Endothelial cell of umbilical vein (primary cell): ENCODE results near the gene TNKS2. TPM values are rescaled to one million over a fixed set of nuclear protein-coding genes. Genes with fewer than 3 reads are reported as not detected.

Experiments used
- BruUV-seq: library from RNA; stranded (reverse); fragments of 400-500 nt; replicated peaks from 2 replicates; lab custom pipeline; 2021; lab: Mats Ljungman, UMichigan
- CTCF ChIA-PET: fragments of 300-600, 350-600 bp; sonication (Branson Sonifier 250); formaldehyde crosslinking; loops from one replicate; lab custom pipeline; 2021; ENCODE audit warnings: antibody characterized with exemption, inconsistent platforms; lab: Charles Lee
- POLR2A ChIA-PET: fragments of 300-600, 350-600 bp; sonication (Branson Sonifier 250); formaldehyde crosslinking; loops from one replicate; lab custom pipeline; 2021; ENCODE audit warnings: antibody characterized with exemption, inconsistent platforms; lab: Charles Lee
- DNase-seq: peaks from one replicate; pipeline ENCODE4 v3.0.0-alpha.2; 2011; ENCODE audit warnings: low read depth, low spot score
- FAIRE-seq: peaks from 2 replicates; lab custom pipeline; 2011; peaks lifted over from hg19 to GRCh38; lab: Jason Lieb, UNC
- H2AFZ ChIP-seq: 2 replicates; pipeline ENCODE4 v1.6.0; 2012; ENCODE audit warnings: low read depth, low read length, control low read depth, inconsistent platforms
- H3K27ac ChIP-seq: 2 replicates; pipeline ENCODE4 v1.5.1; 2011; ENCODE audit warnings: low read depth, mild to moderate bottlenecking, control low read depth, low read length, moderate library complexity; ENCODE audit not compliant: insufficient read depth
- H3K27me3 ChIP-seq, 2 experiments: 2 replicates each; pipeline versions ENCODE4 v1.6.0 to v1.6.1; 2011; ENCODE audit warnings: low read length in 2 of 2, mixed read lengths in 1 of 2; ENCODE audit not compliant: control insufficient read depth in 2 of 2, insufficient read depth in 2 of 2
- H3K36me3 ChIP-seq, 2 experiments: 2 replicates in 1 of 2; 3 replicates in 1 of 2; pipeline ENCODE4 v1.5.1; 2011; ENCODE audit warnings: low read length in 2 of 2, mild to moderate bottlenecking in 1 of 2, moderate library complexity in 1 of 2; ENCODE audit not compliant: control insufficient read depth in 2 of 2, insufficient read depth in 2 of 2; ENCODE audit errors: extremely low read depth in 1 of 2
- H3K4me1 ChIP-seq: 3 replicates; pipeline ENCODE4 v1.5.1; 2011; ENCODE audit warnings: mild to moderate bottlenecking, low read length; ENCODE audit not compliant: control insufficient read depth, insufficient read depth; ENCODE audit errors: extremely low read depth
- H3K4me2 ChIP-seq: 2 replicates; pipeline ENCODE4 v1.6.1; 2011; ENCODE audit warnings: low read length, control low read depth, mixed read lengths; ENCODE audit not compliant: insufficient read depth
- H3K4me3 ChIP-seq, 3 experiments: fragments of 200-600 bp in 1 of 3; sonication (generic), shearing (Covaris generic) in 1 of 3; replicated peaks in 1 of 3; 2 replicates each; pipeline ENCODE4 v1.5.1; 2011 to 2016; ENCODE audit warnings: control low read depth in 3 of 3, low read length in 3 of 3, mild to moderate bottlenecking in 2 of 3, inconsistent platforms in 1 of 3, low read depth in 1 of 3, moderate library complexity in 1 of 3; ENCODE audit not compliant: insufficient read depth in 1 of 3
- H3K79me2 ChIP-seq: 2 replicates; pipeline ENCODE4 v1.6.0; 2012; ENCODE audit warnings: low read length, inconsistent platforms; ENCODE audit not compliant: control insufficient read depth, insufficient read depth
- H3K9ac ChIP-seq: replicated peaks from 2 replicates; pipeline ENCODE3; 2011; ENCODE audit warnings: low read length, control low read depth; ENCODE audit not compliant: insufficient read depth; ENCODE audit errors: extremely low read depth
- H3K9me1 ChIP-seq: replicated peaks from 3 replicates; pipeline ENCODE4 v1.6.0; 2011; ENCODE audit warnings: mild to moderate bottlenecking, low read length; ENCODE audit not compliant: control insufficient read depth, insufficient read depth; ENCODE audit errors: extremely low read depth
- H3K9me3 ChIP-seq: replicated peaks from 2 replicates; pipeline ENCODE4 v1.5.1; 2012; ENCODE audit warnings: low read length, inconsistent platforms; ENCODE audit not compliant: control insufficient read depth, insufficient read depth
- H4K20me1 ChIP-seq: replicated peaks from 2 replicates; pipeline ENCODE3; 2011; ENCODE audit warnings: mild to moderate bottlenecking, low read length; ENCODE audit not compliant: control insufficient read depth, insufficient read depth; ENCODE audit errors: extremely low read depth
- CTCF ChIP-seq, 2 donors: IDR thresholded peaks; 1 replicate in 1 of 2; 2 replicates in 1 of 2; pipeline ENCODE4 v1.5.1; 2011; ENCODE audit warnings: low read length in 2 of 2, mild to moderate bottlenecking in 2 of 2, moderate library complexity in 2 of 2, control low read depth in 1 of 2, inconsistent platforms in 1 of 2, low read depth in 1 of 2; ENCODE audit not compliant: insufficient read depth in 1 of 2; ENCODE audit errors: extremely low read depth in 1 of 2
- EZH2 ChIP-seq: IDR thresholded peaks from 2 replicates; pipeline ENCODE4 v1.6.1; 2012; ENCODE audit warnings: borderline replicate concordance, low read depth, mild to moderate bottlenecking, moderate library complexity, low read length, inconsistent platforms; ENCODE audit not compliant: severe bottlenecking
- FOS ChIP-seq: IDR thresholded peaks from 2 replicates; pipeline ENCODE4 v1.6.1; 2011; ENCODE audit warnings: mild to moderate bottlenecking, low read length, moderate library complexity, borderline replicate concordance; ENCODE audit not compliant: insufficient read depth
- GATA2 ChIP-seq: IDR thresholded peaks from 2 replicates; pipeline ENCODE4 v1.7.0; 2011; ENCODE audit warnings: low read depth, mild to moderate bottlenecking, moderate library complexity, mixed read lengths, low read length; ENCODE audit not compliant: insufficient read length, insufficient read depth
- JUN ChIP-seq: IDR thresholded peaks from 2 replicates; pipeline ENCODE4 v1.6.1; 2011; ENCODE audit warnings: borderline replicate concordance, low read depth; ENCODE audit not compliant: insufficient read length, insufficient read depth
- MAX ChIP-seq: IDR thresholded peaks from 2 replicates; pipeline ENCODE4 v1.6.1; 2011; ENCODE audit not compliant: insufficient read depth, insufficient read length
- MYC ChIP-seq: IDR thresholded peaks from one replicate; pipeline ENCODE4 v1.6.1; 2011; ENCODE audit warnings: mild to moderate bottlenecking, low read depth, low read length
- POLR2A ChIP-seq: IDR thresholded peaks from 2 replicates; pipeline ENCODE4 v1.6.1; 2012; ENCODE audit warnings: low read depth, mild to moderate bottlenecking, control low read depth, low read length
- POLR2AphosphoS5 ChIP-seq: IDR thresholded peaks from 2 replicates; pipeline ENCODE4 v1.6.1; 2012; ENCODE audit warnings: low read depth, mild to moderate bottlenecking, control low read depth, low read length, moderate library complexity; ENCODE audit not compliant: insufficient read depth
- dilution Hi-C: fragments of 300-500 bp; cut with MboI; formaldehyde crosslinking; loops from one replicate; pipeline ENCODE4 v1.15.0; 2019; ENCODE audit warnings: low sequenced_read_pairs; ENCODE audit not compliant: extremely low pct_ligation_motif_present
- intact Hi-C: fragments of 100-400 bp; cut with micrococcal nuclease; formaldehyde crosslinking; loops from one replicate; pipeline ENCODE4 v1.10.0; 2022
- polyA plus RNA-seq, 4 experiments: library from polyadenylated mRNA; depleted of rRNA in 3 of 4; stranded (reverse) in 3 of 4; unstranded in 1 of 4; fragments of >200 nt; gene quantifications; 2 replicates each; pipeline versions ENCODE4 v1.2.1 to v1.2.3, GENCODE V29; 2011 to 2012; ENCODE audit warnings: missing spikeins in 1 of 4
- small RNA-seq: library from RNA; depleted of rRNA; stranded (forward); fragments of <200 nt; gene quantifications from one replicate; pipeline ENCODE3, GENCODE V24; 2012; ENCODE audit warnings: low replicate concordance, low read depth; ENCODE audit not compliant: insufficient read depth, insufficient read length
- total RNA-seq: library from RNA; stranded (reverse); gene quantifications from 2 replicates; pipeline ENCODE4 v1.2.3, GENCODE V29; 2021

Gene TNKS2
- total and polyA plus RNA-seq, 2 donors (not counting 3 experiments of a cell fraction or from before 2014, with no cell fraction given): 13.6 to 34.0 TPM

GRCh38 chr10:91910467-91910866 is 112.2 kb downstream of the TNKS2 start:
- Histone ChIP-seq H3K27ac (no peak overlapping the region), H3K9ac (no peak overlapping the region), H3K4me2 (no peak overlapping the region), H3K4me3 (no peak overlapping the region), H3K9me1 (no peaks in the 10 kb centered on the region), H3K9me3 (no peaks in the 10 kb centered on the region), H4K20me1 (no peaks in the 10 kb centered on the region), H3K27me3 (peaks cover 3 to 7% of the 10 kb centered on the region in 2 experiments), H3K4me1 (peaks cover 12% of the 10 kb centered on the region), H3K36me3 (no peaks in the 10 kb centered on the region), H3K79me2 (no peaks in the 10 kb centered on the region), H2AFZ (no peak overlapping the region)
- intact Hi-C loops: loop anchor here (5.0 kb wide), 2 partner anchors 358 to 418 kb away; no protein-coding TSS in a partner anchor
- no TSS peak for BruUV-seq
- FAIRE-seq (no peak), DNase-seq (no peak)
- CTCF ChIA-PET: interaction anchor here (1.0 to 4.1 kb wide), 3 partner anchors 54 to 267 kb away, joined by 3 to 29 read pairs (median 24); no protein-coding TSS in a partner anchor
- POLR2A ChIA-PET: no interaction called here
- dilution Hi-C loops: no loop called here
- TF ChIP-seq CTCF (IDR thresholded peaks at IDR 0.05; ENCODE audit: extremely low read depth in 1 of 2, insufficient read depth in 1 of 2, low read depth in 1 of 2, low read length in 2 of 2) (no peak), EZH2 (no peak), JUN (no peak), POLR2AphosphoS5 (no peak), FOS (no peak), MYC (no peak), POLR2A (no peak), GATA2 (no peak), MAX (no peak)

Small RNA genes lying within 50 kb of the gene (small RNA-seq; reads per million reads assigned to genes)
- not detected for gene AL359198.2
- not detected for gene SRP9P1

Other genes with a start within 250 kb of the TNKS2 start
- gene PPP1R3C, start 165.4 kb upstream of the TNKS2 start, total RNA-seq: 0.74 and 1.6 TPM in 2 replicates
- gene PPP1R3C, start 165.4 kb upstream of the TNKS2 start, polyA plus RNA-seq: 2.0 TPM in 2 replicates
- gene FGFBP3, start 111.1 kb downstream of the TNKS2 start, total RNA-seq: 0.38 and 0.53 TPM in 2 replicates
- gene FGFBP3, start 111.1 kb downstream of the TNKS2 start, polyA plus RNA-seq: 0.11 TPM in 2 replicates
- 21.3 and 23.1 TPM in 2 replicates for gene BTAF1, start 125.3 kb downstream of the TNKS2 start, total RNA-seq
- 8.5 and 9.9 TPM in 2 replicates for gene BTAF1, start 125.3 kb downstream of the TNKS2 start, polyA plus RNA-seq